Smooth muscle cell (in vitro differentiated cells): ENCODE results near the gene SPAG4. TPM values are rescaled to one million over a fixed set of nuclear protein-coding genes. Genes with fewer than 3 reads are reported as not detected.

Experiments used
- DNase-seq: peaks from one replicate; lab custom pipeline; 2025; ENCODE audit not compliant: unreplicated experiment; lab: John Stamatoyannopoulos, UW
- H2AFZ ChIP-seq: fragments of 200-600 bp; sonication (generic); 2 replicates; pipeline ENCODE4 v1.6.0; 2016; ENCODE audit warnings: antibody characterized with exemption, low read depth, mild to moderate bottlenecking
- H3F3A ChIP-seq: fragments of 200-600 bp; sonication (generic); 2 replicates; pipeline ENCODE4 v1.6.0; 2017; ENCODE audit warnings: antibody characterized with exemption, low read depth
- H3K27ac ChIP-seq: fragments of 200-600 bp; sonication (generic); 2 replicates; pipeline ENCODE4 v1.5.1; 2016; ENCODE audit warnings: low read depth, mild to moderate bottlenecking
- H3K27me3 ChIP-seq: fragments of 200-600 bp; sonication (generic); 2 replicates; pipeline ENCODE4 v1.6.1; 2016; ENCODE audit warnings: low read depth, mild to moderate bottlenecking
- H3K36me3 ChIP-seq: fragments of 200-600 bp; sonication (generic); 2 replicates; pipeline ENCODE4 v1.5.1; 2016; ENCODE audit warnings: low read depth
- H3K4me1 ChIP-seq: fragments of 200-600 bp; sonication (generic); 2 replicates; pipeline ENCODE4 v1.5.1; 2016; ENCODE audit warnings: low read depth
- H3K4me2 ChIP-seq: fragments of 200-600 bp; sonication (generic); 2 replicates; pipeline ENCODE4 v1.6.0; 2016; ENCODE audit warnings: mild to moderate bottlenecking
- H3K4me3 ChIP-seq: fragments of 200-600 bp; sonication (generic); 2 replicates; pipeline ENCODE4 v1.5.1; 2016; ENCODE audit warnings: mild to moderate bottlenecking
- H3K79me2 ChIP-seq: fragments of 200-600 bp; sonication (generic); 2 replicates; pipeline ENCODE4 v1.6.0; 2016; ENCODE audit warnings: low read depth, mild to moderate bottlenecking
- H3K9ac ChIP-seq: fragments of 200-600 bp; sonication (generic); 2 replicates; pipeline ENCODE4 v1.6.0; 2016; ENCODE audit warnings: low read depth
- H3K9me3 ChIP-seq: fragments of 200-600 bp; sonication (generic); replicated peaks from 2 replicates; pipeline ENCODE4 v1.5.1; 2016; ENCODE audit warnings: low read depth
- H4K20me1 ChIP-seq: fragments of 200-600 bp; sonication (generic); 2 replicates; pipeline ENCODE4 v1.6.0; 2016; ENCODE audit warnings: low read depth
- CTCF ChIP-seq: fragments of 200-600 bp; sonication (generic); IDR thresholded peaks from 2 replicates; pipeline ENCODE4 v1.5.1; 2017; ENCODE audit warnings: borderline replicate concordance, mild to moderate bottlenecking, antibody characterized with exemption; ENCODE audit not compliant: insufficient read depth, poor library complexity, severe bottlenecking
- WGBS: methylation state at CpG from one replicate; pipeline ENCODE4 v1.1.7; 2016; ENCODE audit warnings: low lambda C conversion rate; 5-methylcytosine and 5-hydroxymethylcytosine counted together
- polyA plus RNA-seq: library from polyadenylated mRNA; unstranded; fragments of >200 nt; fragmentation: Nextera tagmentation; extraction: Ambion mirVana; gene quantifications from 2 replicates; pipeline ENCODE4 v1.2.1, GENCODE V29; 2016
- total RNA-seq: library from RNA; depleted of rRNA; stranded (reverse); fragments of >200 nt; gene quantifications from 2 replicates; pipeline ENCODE4 v1.2.3, GENCODE V29; 2014

SPAG4 gene
- total and polyA plus RNA-seq, 2 experiments from 2014 or later = 9.3 to 27.6 TPM

DNA sequence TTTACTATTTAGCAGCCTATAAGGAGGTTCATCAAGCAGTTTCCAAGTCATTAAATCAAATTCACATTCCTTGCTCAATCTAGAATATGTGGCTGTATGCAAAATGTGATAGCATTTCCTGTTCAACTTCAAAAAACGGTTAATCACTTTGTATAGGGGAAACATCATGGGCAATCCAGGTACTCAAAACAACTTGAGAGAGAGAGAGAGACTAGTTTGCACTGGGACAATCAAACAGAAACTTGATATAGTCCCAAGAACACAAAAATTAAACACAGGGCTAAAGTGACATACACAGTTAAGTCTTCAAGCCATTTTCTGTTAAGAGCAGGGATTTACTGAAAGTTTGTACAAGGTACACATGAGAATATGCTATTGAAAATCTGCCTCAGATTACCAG lies 41.6 kb downstream of the SPAG4 start:
- WGBS = 76% methylated on average over 1 of the region's 1 CpG
- H3K9ac ChIP-seq = no peak overlapping the region
- H3K36me3 ChIP-seq = peaks cover 4% of the 10 kb centered on the region
- peaks cover 100% of the 10 kb centered on the region for H3K79me2 ChIP-seq
- no peak overlapping the region for H3K4me3 ChIP-seq
- H3K27me3 ChIP-seq = no peaks in the 10 kb centered on the region
- no peak for DNase-seq
- no peak overlapping the region for H3K27ac ChIP-seq
- no peak for TF ChIP-seq CTCF
- peaks cover 25% of the 10 kb centered on the region for H3K4me1 ChIP-seq
- H2AFZ ChIP-seq = no peak overlapping the region
- H3F3A ChIP-seq = no peaks in the 10 kb centered on the region
- H3K9me3 ChIP-seq = no peaks in the 10 kb centered on the region
- peaks cover 100% of the 10 kb centered on the region for H4K20me1 ChIP-seq
- no peak overlapping the region for H3K4me2 ChIP-seq

- peaks cover 38% of the 10 kb centered on the region for H3K4me1 ChIP-seq
- H3K9me3 ChIP-seq = no peaks in the 10 kb centered on the region
- H3K36me3 ChIP-seq = no peaks in the 10 kb centered on the region
- peaks cover 88% of the 10 kb centered on the region for H4K20me1 ChIP-seq
- TF ChIP-seq CTCF = no peak
- peak overlapping the region; percentile 95 for H3K4me2 ChIP-seq
- H3K4me3 ChIP-seq = peak overlapping the region; percentile 80
- H3K9ac ChIP-seq = no peak overlapping the region
- H3F3A ChIP-seq = no peaks in the 10 kb centered on the region
- no peak for DNase-seq
- WGBS = 89% methylated on average over 10 of the region's 10 CpGs
- H3K79me2 ChIP-seq = peaks cover 94% of the 10 kb centered on the region
- H3K27me3 ChIP-seq = no peaks in the 10 kb centered on the region
- H3K27ac ChIP-seq = peak overlapping the region; percentile 93
- H2AFZ ChIP-seq = no peak overlapping the region
Measured at GRCh38 chr20:35660122-35660937, 44.7 kb downstream of the SPAG4 start.

GRCh38 chr20:35661053-35661452 lies 45.4 kb downstream of the SPAG4 start:
- Histone ChIP-seq H4K20me1 (peaks cover 81% of the 10 kb centered on the region), H3K4me1 (peaks cover 38% of the 10 kb centered on the region), H3K4me3 (peak overlapping the region; percentile 80), H3F3A (no peaks in the 10 kb centered on the region), H3K27ac (peak overlapping the region; percentile 93), H2AFZ (no peak overlapping the region), H3K36me3 (no peaks in the 10 kb centered on the region), H3K4me2 (peak overlapping the region; percentile 95), H3K9ac (no peak overlapping the region), H3K27me3 (no peaks in the 10 kb centered on the region), H3K79me2 (peaks cover 87% of the 10 kb centered on the region), H3K9me3 (no peaks in the 10 kb centered on the region)
- no peak for DNase-seq
- no peak for TF ChIP-seq CTCF
- WGBS = 45% methylated on average over 2 of the region's 2 CpGs
